Ovary (tissue), 3 donors: ENCODE results near the gene SUV39H1.

Experiments used
- CTCF ChIP-seq, 3 donors: fragments of 450-650 bp in 2 of 3; fragments of 200-600 bp in 1 of 3; IDR thresholded peaks; one replicate each; pipeline versions ENCODE4 v1.5.1 to v1.8.0; 2016 to 2022; ENCODE audit warnings: antibody characterized with exemption in 3 of 3, mild to moderate bottlenecking in 1 of 3
- EP300 ChIP-seq: sonication (generic); formaldehyde crosslinking; IDR thresholded peaks from one replicate; pipeline ENCODE4 v1.6.1; 2017; ENCODE audit warnings: antibody characterized with exemption
- POLR2A ChIP-seq: fragments of 450-650 bp; IDR thresholded peaks from one replicate; pipeline ENCODE4 v1.6.1; 2017; ENCODE audit warnings: antibody characterized with exemption, mild to moderate bottlenecking, moderate library complexity
- donor health status: DM: no; HTN: no; CAD: no.

- TF ChIP-seq POLR2A (no peak), CTCF (IDR thresholded peaks at IDR 0.05) (no peak), EP300 (no peak)
Observed at GRCh38 chrX:48736303-48736702, 39.8 kb downstream of the SUV39H1 start.
